Esophagus (tissue), 2 donors: ENCODE data around the gene PROK1. TPM values are rescaled to one million over a fixed set of nuclear protein-coding genes. Genes with fewer than 3 reads are reported as not detected.

Source experiments
- H3K27ac ChIP-seq, 2 donors: one replicate each; pipeline ENCODE4 v1.5.1; 2013; ENCODE audit warnings: low read depth in 2 of 2, mild to moderate bottlenecking in 2 of 2, inconsistent platforms in 1 of 2, low read length in 1 of 2, moderate library complexity in 1 of 2
- H3K27me3 ChIP-seq, 2 donors: one replicate each; pipeline ENCODE4 v1.6.1; 2013; ENCODE audit warnings: low read length in 2 of 2, control low read depth in 1 of 2, mild to moderate bottlenecking in 1 of 2; ENCODE audit not compliant: insufficient read depth in 2 of 2, control insufficient read depth in 1 of 2
- H3K36me3 ChIP-seq, 2 donors: one replicate each; pipeline ENCODE4 v1.6.1; 2013; ENCODE audit warnings: low read length in 1 of 2; ENCODE audit not compliant: control insufficient read depth in 2 of 2, insufficient read depth in 2 of 2
- H3K4me1 ChIP-seq, 2 donors: one replicate each; pipeline ENCODE4 v1.6.1; 2013; ENCODE audit warnings: low read length in 1 of 2; ENCODE audit not compliant: control insufficient read depth in 2 of 2, insufficient read depth in 2 of 2
- H3K4me3 ChIP-seq, 2 donors: one replicate each; pipeline ENCODE4 v1.5.1; 2013; ENCODE audit warnings: low read length in 2 of 2, mild to moderate bottlenecking in 2 of 2, low read depth in 1 of 2, moderate library complexity in 1 of 2
- H3K9me3 ChIP-seq, 2 donors: one replicate each; pipeline ENCODE4 v1.6.1; 2013; ENCODE audit warnings: mild to moderate bottlenecking in 2 of 2, low read depth in 1 of 2, low read length in 1 of 2, moderate library complexity in 1 of 2; ENCODE audit not compliant: control insufficient read depth in 2 of 2, insufficient read depth in 1 of 2
- WGBS, 2 donors: extraction: QIAGEN DNeasy Blood & Tissue Kit; methylation state at CpG; one replicate each; pipeline ENCODE4 v1.1.7; 2013; 5-methylcytosine and 5-hydroxymethylcytosine counted together
- polyA plus RNA-seq, 2 donors: library from polyadenylated mRNA; stranded (reverse); fragments of 200-250 nt; gene quantifications; one replicate each; pipeline ENCODE4 v1.2.3, GENCODE V29; 2013
- donor health status: healthy with polysubstance abuse.
- donor health status: Bipolar disorder and iron deficiency.

Gene PROK1
- polyA plus RNA-seq, 2 donors = 0.10 to 0.53 TPM

GRCh38 chr1:110489973-110490542 is 39.1 kb downstream of the PROK1 start:
- 82 to 83% methylated on average over 14 of the region's 14 CpGs for WGBS, 2 donors
- no peak overlapping the region for H3K4me3 ChIP-seq
- H3K27me3 ChIP-seq = no peaks in the 10 kb centered on the region
- peaks cover 0 to 5% of the 10 kb centered on the region in 2 donors for H3K4me1 ChIP-seq
- H3K36me3 ChIP-seq = no peaks in the 10 kb centered on the region
- no peaks in the 10 kb centered on the region for H3K9me3 ChIP-seq
- no peak overlapping the region for H3K27ac ChIP-seq

GRCh38 chr1:110490791-110491451 is 40.0 kb downstream of the PROK1 start:
- Histone ChIP-seq H3K4me3 (no peak overlapping the region), H3K27ac (no peak overlapping the region), H3K36me3 (no peaks in the 10 kb centered on the region), H3K9me3 (no peaks in the 10 kb centered on the region), H3K27me3 (no peaks in the 10 kb centered on the region), H3K4me1 (peaks cover 0 to 5% of the 10 kb centered on the region in 2 donors)
- 70 to 77% methylated on average over 11 of the region's 11 CpGs for WGBS, 2 donors

GRCh38 chr1:110492573-110492972 is 41.6 kb downstream of the PROK1 start:
- Histone ChIP-seq H3K9me3 (no peaks in the 10 kb centered on the region), H3K4me1 (peaks cover 0 to 5% of the 10 kb centered on the region in 2 donors), H3K4me3 (no peak overlapping the region), H3K27ac (no peak overlapping the region), H3K27me3 (no peaks in the 10 kb centered on the region), H3K36me3 (no peaks in the 10 kb centered on the region)
- 78 to 85% methylated on average over 7 of the region's 7 CpGs for WGBS, 2 donors

- WGBS, 2 donors = 80 to 92% methylated on average over 5 of the region's 5 CpGs
- Histone ChIP-seq H3K36me3 (no peaks in the 10 kb centered on the region), H3K27ac (no peak overlapping the region), H3K9me3 (no peaks in the 10 kb centered on the region), H3K4me1 (peaks cover 0 to 5% of the 10 kb centered on the region in 2 donors), H3K4me3 (no peak overlapping the region), H3K27me3 (no peaks in the 10 kb centered on the region)
Observed at GRCh38 chr1:110493059-110493699, 42.2 kb downstream of the PROK1 start.

- Histone ChIP-seq H3K9me3 (no peaks in the 10 kb centered on the region), H3K36me3 (no peaks in the 10 kb centered on the region), H3K27me3 (no peaks in the 10 kb centered on the region), H3K4me1 (peaks cover 0 to 5% of the 10 kb centered on the region in 2 donors), H3K27ac (no peak overlapping the region), H3K4me3 (no peak overlapping the region)
- WGBS, 2 donors = 77 to 79% methylated on average over 5 of the region's 5 CpGs
Observed at GRCh38 chr1:110494036-110494435, 43.1 kb downstream of the PROK1 start.

- 30 to 47% methylated on average over 19 to 21 of the region's 21 CpGs for WGBS, 2 donors
- H3K27ac ChIP-seq = no peak overlapping the region
- H3K27me3 ChIP-seq = no peaks in the 10 kb centered on the region
Observed at GRCh38 chr1:110494522-110495406, 43.8 kb downstream of the PROK1 start.

GRCh38 chr1:110495926-110496600 is 45.1 kb downstream of the PROK1 start:
- no peaks in the 10 kb centered on the region for H3K36me3 ChIP-seq
- H3K9me3 ChIP-seq = no peaks in the 10 kb centered on the region
- no peaks in the 10 kb centered on the region for H3K27me3 ChIP-seq
- no peak overlapping the region for H3K4me3 ChIP-seq
- no peak overlapping the region for H3K27ac ChIP-seq
- 21 to 22% methylated on average over 8 of the region's 8 CpGs for WGBS, 2 donors
- H3K4me1 ChIP-seq = peaks cover 0 to 5% of the 10 kb centered on the region in 2 donors

More at GRCh38 chr1:110494522-110495406, 43.8 kb downstream of the PROK1 start:
- Histone ChIP-seq H3K36me3 (no peaks in the 10 kb centered on the region), H3K4me1 (peaks cover 0 to 5% of the 10 kb centered on the region in 2 donors), H3K4me3 (no peak overlapping the region), H3K9me3 (no peaks in the 10 kb centered on the region)

- 71 to 72% methylated on average over 6 of the region's 6 CpGs for WGBS, 2 donors
- peaks cover 0 to 5% of the 10 kb centered on the region in 2 donors for H3K4me1 ChIP-seq
- H3K4me3 ChIP-seq = no peak overlapping the region
- no peaks in the 10 kb centered on the region for H3K9me3 ChIP-seq
- no peaks in the 10 kb centered on the region for H3K36me3 ChIP-seq
- no peaks in the 10 kb centered on the region for H3K27me3 ChIP-seq
- no peak overlapping the region for H3K27ac ChIP-seq
Observed at GRCh38 chr1:110498270-110498669, 47.3 kb downstream of the PROK1 start.
